Adrenal gland (tissue), 12 donors: Measurements from ENCODE around the gene CANX. TPM values are rescaled to one million over a fixed set of nuclear protein-coding genes. Genes with fewer than 3 reads are reported as not detected.
A peak's percentile ranks its signal among the peaks of the same experiment; 100 is the strongest.

ENCODE experiments used
- DNase-seq, 7 donors: peaks; one replicate each; pipeline ENCODE4 v3.0.0-alpha.2; 2019 to 2020
- H3K27ac ChIP-seq, 5 donors: fragments of 200-600 bp; sonication (generic) in 4 of 5; 1 replicate in 3 of 5; 2 replicates in 2 of 5; pipeline versions ENCODE4 v1.5.1 to v1.8.0; 2016 to 2020; ENCODE audit warnings: mild to moderate bottlenecking in 1 of 5
- H3K27me3 ChIP-seq: fragments of 200-600 bp; 2 replicates; pipeline ENCODE4 v1.8.0; 2021
- H3K36me3 ChIP-seq, 2 donors: fragments of 200-600 bp; replicated peaks in 1 of 2; 1 replicate in 1 of 2; 2 replicates in 1 of 2; pipeline versions ENCODE4 v1.5.1 to v1.8.0; 2018 to 2022
- H3K4me1 ChIP-seq, 2 donors: fragments of 200-600 bp; replicated peaks in 1 of 2; 1 replicate in 1 of 2; 2 replicates in 1 of 2; pipeline versions ENCODE4 v1.5.1 to v1.8.0; 2018 to 2021
- H3K4me3 ChIP-seq, 4 donors: fragments of 200-600 bp; sonication (generic) in 3 of 4; one replicate each; pipeline ENCODE4 v1.5.1; 2016 to 2018
- H3K9me3 ChIP-seq, 3 donors: fragments of 200-600 bp; sonication (generic) in 1 of 3; replicated peaks in 1 of 3; 1 replicate in 2 of 3; 2 replicates in 1 of 3; pipeline versions ENCODE4 v1.5.1 to v1.8.0; 2016 to 2021
- CTCF ChIP-seq, 6 experiments: fragments of 450-650 bp in 4 of 6; fragments of 200-600 bp in 2 of 6; sonication (generic) in 1 of 6; IDR thresholded peaks; 1 replicate in 5 of 6; 2 replicates in 1 of 6; pipeline versions ENCODE4 v1.5.1 to v1.8.0; 2016 to 2021; ENCODE audit warnings: antibody characterized with exemption in 6 of 6, mild to moderate bottlenecking in 2 of 6, moderate library complexity in 1 of 6
- POLR2A ChIP-seq, 2 donors: fragments of 450-650 bp; IDR thresholded peaks; one replicate each; pipeline ENCODE4 v1.6.1; 2017; ENCODE audit warnings: antibody characterized with exemption in 2 of 2, mild to moderate bottlenecking in 2 of 2, moderate library complexity in 1 of 2
- WGBS, 4 donors: extraction: QIAGEN DNeasy Blood & Tissue Kit in 2 of 4; methylation state at CpG; one replicate each; pipeline versions ENCODE4 v1.1.5 to v1.1.7; 2013 to 2017; 5-methylcytosine and 5-hydroxymethylcytosine counted together
- intact Hi-C, 2 donors: fragments of 100-400 bp; cut with DNase I; formaldehyde crosslinking; loops; one replicate each; pipeline versions ENCODE4 v1.14.1 to v1.15.0; 2022 to 2023
- polyA plus RNA-seq, 3 donors: library from polyadenylated mRNA; stranded (reverse); fragments of 200-250 nt in 2 of 3; fragments of 350-450 nt in 1 of 3; fragmentation: Illumina TruSeq in 1 of 3; extraction: RNeasy Lipid Tissue Mini Kit (QIAGEN cat#74804) in 1 of 3; gene quantifications; one replicate each; pipeline ENCODE4 v1.2.3, GENCODE V29; 2013 to 2014
- total RNA-seq, 9 donors: library from RNA; depleted of rRNA in 4 of 9; stranded (reverse); fragments of >200 nt in 4 of 9; fragments of 120-200 nt in 1 of 9; fragmentation: NEBNext Ultra II Directional in 1 of 9; extraction: Animal tissue kit (Norgen Biotek cat#: 25700) in 1 of 9; gene quantifications; one replicate each; pipeline versions ENCODE4 v1.1.0 to v1.2.4, GENCODE V29; 2013 to 2023
- donor health status: healthy with polysubstance abuse.
- donor health status: Bipolar disorder and iron deficiency.
- donor health status: DM: yes; HTN: yes; CAD: no.
- donor health status: DM: no; HTN: no; CAD: no.
- donor health status: DM: no; HTN: no; CAD: no.
- donor health status: DM: yes; HTN: yes; CAD: no.

The CANX gene
- total and polyA plus RNA-seq, 12 donors = 80.0 to 1,022 (median 394) TPM

GRCh38 chr5:179730356-179730755 lies 31.6 kb downstream of the CANX start:
- DNase-seq = no peak
- no peaks in the 10 kb centered on the region for H3K9me3 ChIP-seq
- no peak for TF ChIP-seq POLR2A (IDR thresholded peaks at IDR 0.05)
- no peak for TF ChIP-seq CTCF (IDR thresholded peaks at IDR 0.05)
- H3K27ac ChIP-seq = no peak overlapping the region
- intact Hi-C loops = no loop called here
- H3K27me3 ChIP-seq = no peaks in the 10 kb centered on the region
- H3K4me3 ChIP-seq = no peak overlapping the region
- peaks cover 0 to 55% of the 10 kb centered on the region in 2 donors for H3K36me3 ChIP-seq
- H3K4me1 ChIP-seq = peaks cover 21 to 30% of the 10 kb centered on the region in 2 donors
- 73 to 78% (median 75%) methylated on average over 3 of the region's 3 CpGs for WGBS, 4 donors

- Histone ChIP-seq H3K4me3 (no peak overlapping the region), H3K36me3 (peaks cover 0 to 50% of the 10 kb centered on the region in 2 donors), H3K27me3 (no peaks in the 10 kb centered on the region), H3K27ac (no peak overlapping the region), H3K4me1 (peaks cover 21 to 35% of the 10 kb centered on the region in 2 donors), H3K9me3 (no peaks in the 10 kb centered on the region)
- intact Hi-C loops = no loop called here
- TF ChIP-seq POLR2A (IDR thresholded peaks at IDR 0.05) (no peak), CTCF (IDR thresholded peaks at IDR 0.05) (no peak)
- no peak for DNase-seq
- 68 to 81% (median 74%) methylated on average over 3 of the region's 3 CpGs for WGBS, 4 donors
These were observed 32.1 kb downstream of the CANX start for GRCh38 chr5:179730852-179731251.

GRCh38 chr5:179731791-179732411 lies 33.1 kb downstream of the CANX start:
- intact Hi-C loops = no loop called here
- Histone ChIP-seq H3K9me3 (no peaks in the 10 kb centered on the region), H3K36me3 (peaks cover 0 to 39% of the 10 kb centered on the region in 2 donors), H3K4me3 (peak overlapping the region in 2 of 4 donors; percentile 48 to 79), H3K27ac (peak overlapping the region; percentile 80 to 97 (median 94)), H3K4me1 (peaks cover 28 to 45% of the 10 kb centered on the region in 2 donors), H3K27me3 (no peaks in the 10 kb centered on the region)
- DNase-seq = peak in 6 of 7 donors; percentile 28 to 74 (median 49)
- WGBS, 4 donors = 44 to 54% (median 46%) methylated on average over 14 to 24 of the region's 24 CpGs
- no peak for TF ChIP-seq POLR2A (IDR thresholded peaks at IDR 0.05)
- no peak for TF ChIP-seq CTCF (IDR thresholded peaks at IDR 0.05)

GRCh38 chr5:179732412-179732917 lies 33.7 kb downstream of the CANX start, which contains the start of gene MAML1:
TSS of gene MAML1 (plus strand) at chr5:179732822. CDS start at chr5:179733113, 291 bp downstream.
- peak within 1 kb of the TSS; percentile 37 to 82 (median 64) for H3K4me3 ChIP-seq
- TF ChIP-seq POLR2A (IDR thresholded peaks at IDR 0.05) (peak in 1 of 2 donors; percentile 86), CTCF (IDR thresholded peaks at IDR 0.05) (no peak)
- H3K9me3 ChIP-seq = no peaks in the 10 kb centered on the region
- peaks cover 0 to 34% of the 10 kb centered on the region in 2 donors for H3K36me3 ChIP-seq
- no peaks in the 10 kb centered on the region for H3K27me3 ChIP-seq
- 0 to 1% (median 0%) methylated on average over 11 to 41 of the region's 41 CpGs for WGBS, 4 donors
- peak within 1 kb of the TSS; percentile 83 to 99 (median 94) for H3K27ac ChIP-seq
- H3K4me1 ChIP-seq = peaks cover 34 to 51% of the 10 kb centered on the region in 2 donors
- intact Hi-C loops = no loop called here
- peak; percentile 100 for DNase-seq
